Measurements from ENCODE around the gene SIRPG. TPM values are rescaled to one million over a fixed set of nuclear protein-coding genes. Genes with fewer than 3 reads are reported as not detected.

The SIRPG gene
- total RNA-seq, 4 donors from 2014 or later: not detected

DNA sequence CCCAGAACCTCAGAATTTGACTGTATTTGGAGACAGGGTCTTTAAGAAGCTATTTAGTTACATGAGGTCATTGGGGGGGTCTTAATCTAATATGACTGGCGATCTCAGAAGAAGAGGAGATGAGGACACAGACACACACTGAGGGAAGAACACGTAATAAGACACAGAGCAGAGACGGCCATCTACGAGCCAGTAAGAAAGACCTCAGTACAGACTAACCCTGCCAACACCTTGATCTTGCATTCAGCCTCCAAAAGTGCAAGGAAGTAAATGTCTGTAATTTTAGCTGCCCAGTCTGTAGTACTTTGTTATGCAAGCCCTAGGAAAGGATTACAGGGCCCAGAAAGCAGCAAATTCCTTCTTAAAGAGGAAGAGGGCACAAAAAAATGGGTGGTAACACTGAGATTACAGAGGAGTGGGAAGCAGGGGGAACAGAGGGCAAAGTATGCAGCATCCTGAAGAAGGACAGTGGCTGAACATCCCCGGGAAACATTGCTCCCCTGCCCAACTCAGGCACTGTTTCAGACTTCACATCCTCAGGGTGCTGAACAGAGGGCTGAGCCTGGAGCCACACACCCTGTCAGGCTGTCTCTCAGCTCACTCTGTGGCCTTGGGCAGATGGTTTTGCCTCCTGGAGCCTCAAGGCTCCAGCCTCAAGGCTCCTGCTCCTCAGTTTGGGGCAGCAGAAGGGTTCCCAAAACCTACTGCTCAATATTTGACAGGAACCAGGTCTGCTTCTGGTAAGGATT is 27.9 kb upstream of the SIRPG start:
- DNase-seq: no peak
- in situ Hi-C loops (cut with MboI; ENCODE audit: low sequenced_read_pairs in 4 of 4) (no loop called here), intact Hi-C loops (cut with DNase I; ENCODE audit: low total_unique reads) (no loop called here)
- TF ChIP-seq, protein P1, sequence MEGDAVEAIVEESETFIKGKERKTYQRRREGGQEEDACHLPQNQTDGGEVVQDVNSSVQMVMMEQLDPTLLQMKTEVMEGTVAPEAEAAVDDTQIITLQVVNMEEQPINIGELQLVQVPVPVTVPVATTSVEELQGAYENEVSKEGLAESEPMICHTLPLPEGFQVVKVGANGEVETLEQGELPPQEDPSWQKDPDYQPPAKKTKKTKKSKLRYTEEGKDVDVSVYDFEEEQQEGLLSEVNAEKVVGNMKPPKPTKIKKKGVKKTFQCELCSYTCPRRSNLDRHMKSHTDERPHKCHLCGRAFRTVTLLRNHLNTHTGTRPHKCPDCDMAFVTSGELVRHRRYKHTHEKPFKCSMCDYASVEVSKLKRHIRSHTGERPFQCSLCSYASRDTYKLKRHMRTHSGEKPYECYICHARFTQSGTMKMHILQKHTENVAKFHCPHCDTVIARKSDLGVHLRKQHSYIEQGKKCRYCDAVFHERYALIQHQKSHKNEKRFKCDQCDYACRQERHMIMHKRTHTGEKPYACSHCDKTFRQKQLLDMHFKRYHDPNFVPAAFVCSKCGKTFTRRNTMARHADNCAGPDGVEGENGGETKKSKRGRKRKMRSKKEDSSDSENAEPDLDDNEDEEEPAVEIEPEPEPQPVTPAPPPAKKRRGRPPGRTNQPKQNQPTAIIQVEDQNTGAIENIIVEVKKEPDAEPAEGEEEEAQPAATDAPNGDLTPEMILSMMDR (IDR thresholded peaks at IDR 0.05 in 4 of 5, conservative IDR thresholded peaks at IDR 0.05 in 1 of 5): no peak
- Histone ChIP-seq H3K36me3 (no peaks in the 10 kb centered on the region), H3K27ac (no peak overlapping the region), H3K9me3 (no peaks in the 10 kb centered on the region), H3K4me3 (no peak overlapping the region), H3K27me3 (no peaks in the 10 kb centered on the region), H3K4me1 (no peaks in the 10 kb centered on the region)
- ATAC-seq: no peak

DNA sequence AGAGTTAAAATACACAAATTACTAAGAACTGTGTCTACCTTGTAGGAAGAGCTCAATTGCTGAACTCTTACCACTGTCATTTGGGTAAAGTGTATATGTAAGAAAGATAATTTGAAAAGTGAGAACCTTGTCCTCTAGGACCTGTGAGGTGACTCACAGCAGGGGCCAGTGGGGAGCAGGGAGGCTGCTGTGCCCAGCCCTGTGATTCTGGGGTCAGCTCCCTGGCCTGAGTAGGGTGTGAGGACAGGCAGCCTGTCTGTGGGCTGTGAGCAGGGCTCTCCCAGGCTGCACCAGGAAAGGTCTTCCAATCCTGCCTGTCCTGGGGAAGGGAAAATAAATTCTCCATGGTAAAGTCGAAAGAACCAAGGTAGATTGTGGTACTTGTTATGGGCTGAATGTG is 27.3 kb upstream of the SIRPG start:
- Histone ChIP-seq H3K27ac (no peak overlapping the region), H3K4me3 (no peak overlapping the region), H3K4me1 (no peaks in the 10 kb centered on the region), H3K27me3 (no peaks in the 10 kb centered on the region), H3K9me3 (no peaks in the 10 kb centered on the region), H3K36me3 (no peaks in the 10 kb centered on the region)
- intact Hi-C loops (cut with DNase I; ENCODE audit: low total_unique reads): no loop called here
- ATAC-seq (no peak), DNase-seq (no peak)
- no peak for TF ChIP-seq POLR2A (IDR thresholded peaks at IDR 0.05)
- TF ChIP-seq, protein P1 (IDR thresholded peaks at IDR 0.05 in 4 of 5, conservative IDR thresholded peaks at IDR 0.05 in 1 of 5): no peak
- in situ Hi-C loops (cut with MboI; ENCODE audit: low sequenced_read_pairs in 4 of 4): no loop called here

DNA sequence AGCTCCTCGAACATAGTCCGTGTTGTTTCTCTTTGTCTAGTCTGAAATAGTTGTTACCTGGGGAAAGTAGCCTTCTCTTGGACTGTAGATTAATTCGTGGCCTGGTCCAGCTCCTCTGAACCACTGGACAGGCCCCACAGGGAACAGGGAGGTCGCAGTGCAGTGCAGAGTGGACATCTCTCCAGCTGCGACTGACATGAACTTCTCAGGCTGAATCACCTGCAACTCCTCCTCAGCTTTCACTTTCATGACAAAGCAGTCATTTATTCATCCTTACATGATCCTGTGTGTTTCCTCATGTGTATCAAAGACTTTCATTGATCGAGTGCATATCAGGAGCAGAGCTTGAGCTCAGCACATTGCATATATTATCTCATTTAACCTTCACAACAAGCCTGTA is 19.1 kb upstream of the SIRPG start:
- H3K9me3 ChIP-seq: no peaks in the 10 kb centered on the region

DNA sequence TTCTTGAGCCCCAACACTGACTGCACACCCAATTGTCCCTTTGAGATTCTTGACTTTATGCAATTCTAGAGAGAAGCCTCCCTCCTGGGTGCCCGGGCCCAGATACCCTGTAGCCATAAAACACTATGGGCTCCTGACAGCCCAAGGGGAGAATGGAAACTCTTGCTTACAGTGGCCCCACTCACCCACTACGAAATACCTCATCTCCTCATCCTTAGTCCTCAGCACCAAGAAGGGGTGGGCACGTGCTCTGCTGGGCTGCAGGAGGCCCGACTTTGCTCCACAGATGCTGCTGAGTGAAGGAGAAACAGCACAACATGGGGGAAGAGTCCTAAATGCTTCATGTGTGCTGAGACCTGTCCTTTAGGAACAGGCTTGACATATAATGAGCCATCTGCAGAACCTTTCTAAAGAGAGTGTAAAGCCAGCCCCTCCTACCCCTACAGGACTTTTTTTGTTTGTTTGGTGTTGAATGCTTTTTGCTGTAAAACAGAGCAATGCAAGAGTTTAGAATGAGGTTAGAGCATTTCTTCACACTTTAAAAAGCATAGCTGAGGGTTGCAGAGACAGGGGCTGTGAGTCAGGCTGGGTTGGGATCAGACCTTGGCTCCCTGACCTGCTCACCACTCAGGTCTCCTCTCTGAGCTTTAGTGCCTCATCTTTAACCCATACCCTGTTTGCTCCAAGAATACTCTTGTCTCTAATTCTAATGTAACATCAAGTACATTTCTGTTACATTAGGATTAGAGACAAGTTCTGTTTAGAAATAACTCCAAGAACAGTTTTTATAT is 17.6 kb upstream of the SIRPG start:
- H3K27ac ChIP-seq: no peak overlapping the region
- intact Hi-C loops (cut with DNase I; ENCODE audit: low total_unique reads): no loop called here

More for the DNA sequence above, 19.1 kb upstream of the SIRPG start:
- DNase-seq: no peak
- Histone ChIP-seq H3K27ac (no peak overlapping the region), H3K36me3 (no peaks in the 10 kb centered on the region), H3K4me1 (no peaks in the 10 kb centered on the region), H3K27me3 (peaks cover 0 to 5% (median 0%) of the 10 kb centered on the region in 3 donors), H3K4me3 (no peak overlapping the region)
- TF ChIP-seq POLR2A (IDR thresholded peaks at IDR 0.05): no peak
- in situ Hi-C loops (cut with MboI; ENCODE audit: low sequenced_read_pairs in 4 of 4): no loop called here
- intact Hi-C loops (cut with DNase I; ENCODE audit: low total_unique reads): no loop called here
- ATAC-seq: no peak

DNA sequence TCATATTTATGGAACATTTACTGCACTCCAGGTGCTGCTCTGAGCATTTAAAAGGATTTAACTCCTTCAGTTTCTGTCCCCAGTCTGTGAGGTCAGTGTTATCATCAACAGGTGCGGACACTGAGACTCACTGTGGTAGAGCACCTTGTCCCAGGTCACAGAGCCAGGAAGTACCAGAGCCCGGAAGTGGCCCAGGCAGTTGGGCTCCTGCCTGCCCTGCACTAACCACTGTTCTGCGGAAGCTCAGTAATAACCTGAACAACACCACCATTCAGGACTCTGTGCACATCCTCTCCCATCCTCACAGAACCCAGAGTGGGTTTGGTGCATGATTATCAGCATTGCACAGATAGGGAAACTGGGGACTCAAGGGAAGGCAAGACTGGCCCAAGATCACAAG is 16.8 kb upstream of the SIRPG start:
- no peak for DNase-seq
- H3K4me1 ChIP-seq: no peaks in the 10 kb centered on the region
- intact Hi-C loops (cut with DNase I; ENCODE audit: low total_unique reads): no loop called here
- ATAC-seq: no peak
- no peaks in the 10 kb centered on the region for H3K36me3 ChIP-seq
- H3K27me3 ChIP-seq: peaks cover 0 to 5% (median 0%) of the 10 kb centered on the region in 3 donors
- no peak overlapping the region for H3K27ac ChIP-seq
- no peak for TF ChIP-seq POLR2A (IDR thresholded peaks at IDR 0.05)
- TF ChIP-seq, protein P1 (IDR thresholded peaks at IDR 0.05 in 4 of 5, conservative IDR thresholded peaks at IDR 0.05 in 1 of 5): no peak
- in situ Hi-C loops (cut with MboI; ENCODE audit: low sequenced_read_pairs in 4 of 4): no loop called here
- no peaks in the 10 kb centered on the region for H3K9me3 ChIP-seq
- no peak overlapping the region for H3K4me3 ChIP-seq

More for the DNA sequence above, 17.6 kb upstream of the SIRPG start:
- Histone ChIP-seq H3K27me3 (peaks cover 0 to 5% (median 0%) of the 10 kb centered on the region in 3 donors), H3K36me3 (no peaks in the 10 kb centered on the region), H3K4me1 (no peaks in the 10 kb centered on the region), H3K9me3 (no peaks in the 10 kb centered on the region), H3K4me3 (no peak overlapping the region)
- in situ Hi-C loops (cut with MboI; ENCODE audit: low sequenced_read_pairs in 4 of 4): no loop called here
- TF ChIP-seq POLR2A (IDR thresholded peaks at IDR 0.05): no peak
- TF ChIP-seq, protein P1 (IDR thresholded peaks at IDR 0.05 in 4 of 5, conservative IDR thresholded peaks at IDR 0.05 in 1 of 5): no peak
- ATAC-seq: no peak
- no peak for DNase-seq

Data from gastrocnemius medialis (tissue), 4 donors.